ENCODE data around the gene GOLGB1. TPM values are rescaled to one million over a fixed set of nuclear protein-coding genes. Genes with fewer than 3 reads are reported as not detected.

The GOLGB1 gene
- total RNA-seq, 3 donors from 2014 or later: 11.3 to 11.8 (median 11.3) TPM

GRCh38 chr3:121621491-121621890, 128.1 kb downstream of the GOLGB1 start:
- no peaks in the 10 kb centered on the region for H3K4me1 Mint-ChIP-seq (ENCODE audit: low read depth)
- no peak overlapping the region for H3K4me3 Mint-ChIP-seq
- ATAC-seq: no peak
- H3K36me3 Mint-ChIP-seq (ENCODE audit: insufficient read depth): no peaks in the 10 kb centered on the region
- no peaks in the 10 kb centered on the region for H3K9me3 Mint-ChIP-seq
- no peaks in the 10 kb centered on the region for H3K27me3 Mint-ChIP-seq (ENCODE audit: low read depth)
- no peak for DNase-seq

- DNase-seq (no peak), ATAC-seq (no peak)
- Mint-ChIP-seq H3K27me3 (ENCODE audit: low read depth) (no peaks in the 10 kb centered on the region), H3K4me3 (no peak overlapping the region), H3K9me3 (no peaks in the 10 kb centered on the region), H3K36me3 (ENCODE audit: insufficient read depth) (no peaks in the 10 kb centered on the region), H3K4me1 (ENCODE audit: low read depth) (no peaks in the 10 kb centered on the region)
Measured at GRCh38 chr3:121619691-121620090, 129.8 kb downstream of the GOLGB1 start.

Other genes with a start within 250 kb of the GOLGB1 start
- 1 to 10 TPM; 2.9 to 4.4 (median 3.8) TPM for gene POLQ, start 203.8 kb downstream of the GOLGB1 start, total RNA-seq
- not detected for gene ARGFX, start 181.8 kb downstream of the GOLGB1 start, total RNA-seq
- gene FBXO40, start 156.4 kb downstream of the GOLGB1 start, total RNA-seq: not detected
- 100 to 1,000 TPM; 189 to 221 (median 208) TPM for gene HCLS1, start 88.8 kb downstream of the GOLGB1 start, total RNA-seq
- gene IQCB1, start 85.3 kb upstream of the GOLGB1 start, total RNA-seq: 10 to 100 TPM; 37.8 to 43.4 (median 40.3) TPM
- gene EAF2, start 85.5 kb upstream of the GOLGB1 start, total RNA-seq: 10 to 100 TPM in 1 of 3 donors, 1 to 10 TPM in 2; 8.6 to 13.8 (median 9.6) TPM
- under 1 TPM; 0.45 to 0.92 (median 0.66) TPM for gene SLC15A2, start 144.7 kb upstream of the GOLGB1 start, total RNA-seq